Right forelimb (tissue), 1 donor: Measurements from ENCODE around the gene GSAP.
A peak's percentile ranks its signal among the peaks of the same experiment; 100 is the strongest.

ENCODE experiments used
- DNase-seq: peaks from one replicate; pipeline ENCODE4 v3.0.0-alpha.2; 2018

GSAP gene

DNA sequence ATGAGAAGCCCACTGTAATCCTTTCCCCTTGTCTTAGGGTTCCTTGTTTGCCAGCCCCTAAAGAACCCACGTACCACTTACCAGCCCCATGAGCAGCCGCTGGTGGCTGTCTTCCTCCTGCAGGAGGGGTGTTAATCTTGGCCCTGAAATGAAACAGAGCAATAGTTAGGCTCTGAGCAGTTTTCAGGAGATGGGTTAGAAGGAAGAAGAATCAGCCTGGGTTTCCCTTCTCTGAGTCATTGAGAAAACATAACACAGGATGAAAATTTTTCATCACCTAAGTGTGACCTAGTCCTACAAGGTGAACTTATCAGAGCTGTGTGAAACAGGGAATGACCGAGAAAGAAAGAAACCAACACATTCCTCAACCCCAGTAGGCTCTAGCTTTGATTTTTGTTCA lies 90.0 kb downstream of the GSAP start:
- no peak for DNase-seq

- no peak for DNase-seq
Observed at GRCh38 chr7:77321300-77321699, 94.8 kb downstream of the GSAP start.

GRCh38 chr7:77320714-77321113 lies 95.4 kb downstream of the GSAP start:
- DNase-seq: no peak

DNA sequence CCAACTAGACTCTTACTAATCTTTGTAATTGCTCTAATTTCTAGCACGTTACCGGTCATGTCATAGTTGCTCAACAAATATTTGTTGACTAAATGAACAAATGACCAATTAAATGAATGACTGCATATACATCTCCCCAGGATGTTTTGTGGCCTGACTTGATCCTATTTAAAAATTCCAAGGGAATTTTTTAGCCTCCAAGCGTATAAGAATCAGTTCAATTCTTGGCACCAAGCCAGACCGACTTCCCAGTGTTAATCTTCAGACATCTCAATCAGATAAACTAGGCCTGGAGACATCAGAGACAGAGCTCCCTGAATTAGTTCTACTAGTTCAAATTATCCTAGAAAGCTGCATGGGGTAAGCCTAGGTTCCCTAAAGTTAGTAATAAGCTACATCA lies 96.0 kb downstream of the GSAP start:
- DNase-seq: no peak

DNA sequence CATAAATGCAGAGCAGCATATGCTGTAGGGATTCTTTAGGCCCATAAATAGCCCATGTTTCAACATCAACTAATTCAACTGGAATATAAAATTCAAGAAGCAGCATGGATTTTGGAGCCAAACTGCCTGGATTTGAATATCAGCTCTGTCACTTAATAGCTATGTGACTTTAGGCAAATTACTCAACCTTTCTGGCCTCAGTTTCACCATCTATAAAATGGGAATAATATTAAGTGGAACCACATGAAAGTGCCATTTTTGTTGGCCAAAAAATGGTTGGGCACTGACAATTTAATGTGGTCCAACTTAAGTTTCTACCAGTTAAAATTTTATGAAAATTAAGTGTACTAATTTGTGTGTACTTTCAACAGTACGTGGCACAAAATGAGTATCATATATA lies 98.1 kb downstream of the GSAP start:
- DNase-seq: no peak

GRCh38 chr7:77316219-77316978 lies 99.8 kb downstream of the GSAP start:
- no peak for DNase-seq

- peak; percentile 72 for DNase-seq
Observed at GRCh38 chr7:77315182-77315591, 101.0 kb downstream of the GSAP start.

GRCh38 chr7:77313876-77314480 lies 102.2 kb downstream of the GSAP start:
- DNase-seq: no peak

DNA sequence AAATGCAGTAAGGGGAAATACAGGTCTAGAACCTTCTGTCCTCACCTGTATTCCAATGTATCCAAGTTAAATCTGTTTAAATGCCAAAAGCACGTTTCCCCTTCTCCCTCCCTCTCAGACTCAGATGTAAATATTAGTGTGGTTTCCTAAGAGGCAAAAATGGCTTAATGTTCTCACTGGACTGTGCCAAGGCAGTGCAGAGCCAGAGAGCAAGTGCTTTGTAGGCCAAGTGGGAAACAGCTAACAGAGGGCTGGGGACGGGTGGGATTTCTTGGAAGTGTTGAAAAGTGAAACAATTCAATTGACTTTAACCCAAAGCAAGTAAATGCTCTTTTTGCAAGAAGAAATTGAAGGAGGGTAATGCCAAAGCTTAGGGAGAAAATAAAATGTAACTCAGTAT lies 103.1 kb downstream of the GSAP start:
- DNase-seq: no peak

GRCh38 chr7:77310982-77311381 lies 105.2 kb downstream of the GSAP start:
- DNase-seq: no peak

- DNase-seq: no peak
Observed at GRCh38 chr7:77309714-77310220, 106.4 kb downstream of the GSAP start.

DNA sequence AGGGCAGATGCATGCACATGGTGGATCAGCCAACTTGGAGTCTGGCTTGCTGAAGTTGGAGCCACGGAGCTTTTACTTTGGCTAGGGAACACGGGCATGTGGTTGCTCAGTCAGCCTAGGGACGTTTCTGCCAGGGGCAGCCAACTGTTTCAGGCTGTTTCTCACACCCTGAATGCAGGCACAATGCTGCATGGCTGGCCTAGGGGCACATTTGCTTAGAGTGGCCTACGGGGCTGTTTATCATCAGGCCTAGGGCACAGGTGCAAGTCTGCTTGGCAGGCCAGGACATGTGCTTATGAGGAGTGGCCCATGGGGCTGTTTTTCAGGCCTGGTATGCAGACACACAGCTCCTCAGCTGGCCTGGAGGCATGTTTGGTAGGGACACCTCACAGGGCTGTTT lies 107.4 kb downstream of the GSAP start:
- no peak for DNase-seq

GRCh38 chr7:77306231-77307067 lies 109.7 kb downstream of the GSAP start:
- DNase-seq: no peak

GRCh38 chr7:77295549-77295948 lies 120.6 kb downstream of the GSAP start:
- no peak for DNase-seq

DNA sequence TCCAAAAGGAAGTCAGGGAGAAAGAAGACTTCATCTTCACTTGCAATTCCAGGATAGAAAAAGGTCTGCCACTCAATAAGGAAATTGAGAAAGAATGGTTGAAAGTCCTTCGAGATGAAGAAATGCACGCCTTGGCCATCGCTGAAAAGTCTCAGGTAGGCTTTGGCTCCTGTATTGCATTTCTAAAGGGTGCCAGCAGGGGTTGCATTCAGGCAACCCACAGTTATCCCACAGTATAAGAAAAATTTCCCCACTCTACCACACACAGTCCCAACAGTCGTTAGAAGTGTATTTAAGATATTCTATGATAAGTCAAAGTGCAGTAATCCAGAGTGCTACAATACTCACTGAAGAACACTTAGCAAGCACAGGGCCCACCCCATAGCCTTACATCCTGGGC lies 123.1 kb downstream of the GSAP start:
- DNase-seq: no peak

GRCh38 chr7:77290425-77290824 lies 125.7 kb downstream of the GSAP start:
- no peak for DNase-seq

GRCh38 chr7:77289387-77289786 lies 126.8 kb downstream of the GSAP start:
- no peak for DNase-seq

- DNase-seq: no peak
Observed at GRCh38 chr7:77288676-77289320, 127.4 kb downstream of the GSAP start.

GRCh38 chr7:77284616-77285015 lies 131.5 kb downstream of the GSAP start:
- DNase-seq: no peak

DNA sequence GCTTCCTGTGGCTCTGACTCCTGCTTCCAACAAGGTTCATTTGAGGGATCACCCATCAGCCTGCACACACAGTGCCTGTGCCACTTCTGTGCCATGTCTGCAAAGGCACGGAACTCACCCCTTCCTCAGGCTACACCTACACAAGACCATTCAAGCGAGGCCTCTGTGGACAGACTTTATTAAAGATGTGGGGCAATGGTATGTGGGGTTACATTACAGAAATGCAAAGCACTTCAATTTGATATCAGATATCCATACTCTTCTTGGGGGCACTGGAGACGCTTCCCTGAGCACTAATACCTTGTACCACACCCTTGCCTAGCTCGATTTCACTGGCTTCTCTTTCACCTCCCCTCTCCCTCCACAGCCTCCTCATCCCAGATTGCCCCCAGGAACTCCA lies 132.1 kb downstream of the GSAP start:
- no peak for DNase-seq

- DNase-seq: no peak
Observed at GRCh38 chr7:77282897-77283296, 133.3 kb downstream of the GSAP start.

DNA sequence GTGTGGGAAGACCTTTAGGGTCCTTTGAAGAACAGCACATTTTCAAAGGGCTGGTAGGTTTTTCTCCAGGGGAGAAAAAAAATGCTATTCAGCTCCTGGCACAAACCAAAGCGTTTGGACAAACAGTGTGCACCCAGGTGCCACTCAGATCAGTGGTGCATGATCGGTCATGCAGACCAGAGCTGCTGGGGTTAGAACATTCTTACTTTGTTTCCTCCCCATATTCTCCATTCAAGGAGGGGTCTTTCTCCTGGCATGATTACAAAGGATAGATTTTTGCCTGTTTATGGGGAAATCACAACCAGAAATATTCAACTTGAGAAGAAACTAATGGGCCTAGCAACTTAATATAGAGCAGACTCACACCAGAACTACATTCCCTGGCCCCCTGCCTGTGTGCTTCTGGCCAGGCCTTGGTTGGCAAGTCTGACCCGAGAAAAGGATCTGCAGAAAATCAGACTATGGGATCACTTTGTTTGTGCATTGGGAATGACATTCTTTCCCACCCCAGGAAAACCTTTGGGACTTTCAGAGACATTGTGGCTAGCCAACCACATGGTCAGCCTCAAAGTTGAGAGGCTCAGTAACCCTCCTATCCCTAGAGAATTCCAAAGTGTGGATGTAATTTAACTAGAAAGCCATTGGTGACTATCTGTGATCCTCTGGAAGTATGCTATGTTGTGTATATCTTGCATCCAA lies 134.2 kb downstream of the GSAP start:
- no peak for DNase-seq

GRCh38 chr7:77276120-77276519 lies 140.0 kb downstream of the GSAP start:
- DNase-seq: no peak
